Ovary (tissue), 3 donors: ENCODE data around the gene ATXN3.
"Not testable (repeated sequence)": the region's sequence is repeated elsewhere in the genome, so short reads cannot be mapped to it uniquely, and the experiment has no call there.

Experiments used
- EP300 ChIP-seq: sonication (generic); formaldehyde crosslinking; IDR thresholded peaks from one replicate; pipeline ENCODE4 v1.6.1; 2017; ENCODE audit warnings: antibody characterized with exemption
- POLR2A ChIP-seq: fragments of 450-650 bp; IDR thresholded peaks from one replicate; pipeline ENCODE4 v1.6.1; 2017; ENCODE audit warnings: antibody characterized with exemption, mild to moderate bottlenecking, moderate library complexity
- TF ChIP-seq, protein P1 (sequence below), 3 donors: fragments of 450-650 bp in 2 of 3; fragments of 200-600 bp in 1 of 3; IDR thresholded peaks; one replicate each; pipeline versions ENCODE4 v1.5.1 to v1.8.0; 2016 to 2022; ENCODE audit warnings: antibody characterized with exemption in 3 of 3, mild to moderate bottlenecking in 1 of 3
- donor health status: DM: no; HTN: no; CAD: no.

DNA sequence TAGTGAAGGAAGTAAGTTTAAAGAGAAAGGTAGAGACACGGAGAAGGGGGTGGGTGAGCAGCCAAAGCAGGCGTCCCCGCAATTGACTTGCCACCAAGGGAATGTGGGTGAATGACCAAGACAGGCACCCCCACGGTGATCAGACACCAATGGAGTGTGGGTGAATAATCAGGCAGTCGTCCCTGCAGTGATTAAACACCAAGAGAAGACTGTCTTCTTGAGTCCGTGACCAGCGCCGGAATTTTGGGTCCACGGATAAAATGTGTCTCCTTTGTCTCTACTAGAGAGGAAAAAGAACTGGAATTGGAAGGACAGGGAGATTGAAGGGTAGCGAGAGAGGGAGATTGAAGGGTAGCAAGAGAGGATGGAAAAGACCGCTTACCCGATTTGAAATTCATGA, 57.2 kb downstream of the ATXN3 start:
- TF ChIP-seq, protein P1, sequence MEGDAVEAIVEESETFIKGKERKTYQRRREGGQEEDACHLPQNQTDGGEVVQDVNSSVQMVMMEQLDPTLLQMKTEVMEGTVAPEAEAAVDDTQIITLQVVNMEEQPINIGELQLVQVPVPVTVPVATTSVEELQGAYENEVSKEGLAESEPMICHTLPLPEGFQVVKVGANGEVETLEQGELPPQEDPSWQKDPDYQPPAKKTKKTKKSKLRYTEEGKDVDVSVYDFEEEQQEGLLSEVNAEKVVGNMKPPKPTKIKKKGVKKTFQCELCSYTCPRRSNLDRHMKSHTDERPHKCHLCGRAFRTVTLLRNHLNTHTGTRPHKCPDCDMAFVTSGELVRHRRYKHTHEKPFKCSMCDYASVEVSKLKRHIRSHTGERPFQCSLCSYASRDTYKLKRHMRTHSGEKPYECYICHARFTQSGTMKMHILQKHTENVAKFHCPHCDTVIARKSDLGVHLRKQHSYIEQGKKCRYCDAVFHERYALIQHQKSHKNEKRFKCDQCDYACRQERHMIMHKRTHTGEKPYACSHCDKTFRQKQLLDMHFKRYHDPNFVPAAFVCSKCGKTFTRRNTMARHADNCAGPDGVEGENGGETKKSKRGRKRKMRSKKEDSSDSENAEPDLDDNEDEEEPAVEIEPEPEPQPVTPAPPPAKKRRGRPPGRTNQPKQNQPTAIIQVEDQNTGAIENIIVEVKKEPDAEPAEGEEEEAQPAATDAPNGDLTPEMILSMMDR (IDR thresholded peaks at IDR 0.05): not testable (repeated sequence)
- not testable (repeated sequence) for TF ChIP-seq POLR2A, EP300
